ENCODE results near the gene TMPRSS11A. TPM values are rescaled to one million over a fixed set of nuclear protein-coding genes. Genes with fewer than 3 reads are reported as not detected.

TMPRSS11A gene, protein sequence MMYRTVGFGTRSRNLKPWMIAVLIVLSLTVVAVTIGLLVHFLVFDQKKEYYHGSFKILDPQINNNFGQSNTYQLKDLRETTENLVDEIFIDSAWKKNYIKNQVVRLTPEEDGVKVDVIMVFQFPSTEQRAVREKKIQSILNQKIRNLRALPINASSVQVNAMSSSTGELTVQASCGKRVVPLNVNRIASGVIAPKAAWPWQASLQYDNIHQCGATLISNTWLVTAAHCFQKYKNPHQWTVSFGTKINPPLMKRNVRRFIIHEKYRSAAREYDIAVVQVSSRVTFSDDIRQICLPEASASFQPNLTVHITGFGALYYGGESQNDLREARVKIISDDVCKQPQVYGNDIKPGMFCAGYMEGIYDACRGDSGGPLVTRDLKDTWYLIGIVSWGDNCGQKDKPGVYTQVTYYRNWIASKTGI
- total RNA-seq (2014; rRNA removed; shearing (Covaris generic)): not detected in 2 replicates

DNA sequence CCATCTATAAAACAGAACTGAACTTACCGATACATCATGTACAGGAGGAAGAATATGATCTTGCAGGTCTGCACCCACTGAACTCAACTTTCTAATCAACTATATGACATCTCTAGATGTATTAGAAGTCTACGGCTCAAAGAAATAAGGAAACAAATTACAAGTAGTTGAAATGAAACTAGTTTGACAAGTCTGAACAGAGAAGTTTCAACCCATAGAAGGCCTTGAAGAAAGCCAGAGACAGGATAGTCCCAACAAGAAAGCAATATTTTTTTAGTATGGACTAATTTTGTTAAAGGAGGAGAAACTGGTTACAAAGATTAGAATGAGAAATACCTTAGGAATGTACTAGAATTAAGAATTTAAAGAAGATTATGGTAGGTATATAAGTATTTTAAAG is at the start of gene TMPRSS11A:
TMPRSS11A (minus strand) TSS at position 138 of the 400 bp plus-strand sequence; CDS start at position 38, 100 bp downstream.
- no peak for DNase-seq (ENCODE audit: low spot score)

DNA sequence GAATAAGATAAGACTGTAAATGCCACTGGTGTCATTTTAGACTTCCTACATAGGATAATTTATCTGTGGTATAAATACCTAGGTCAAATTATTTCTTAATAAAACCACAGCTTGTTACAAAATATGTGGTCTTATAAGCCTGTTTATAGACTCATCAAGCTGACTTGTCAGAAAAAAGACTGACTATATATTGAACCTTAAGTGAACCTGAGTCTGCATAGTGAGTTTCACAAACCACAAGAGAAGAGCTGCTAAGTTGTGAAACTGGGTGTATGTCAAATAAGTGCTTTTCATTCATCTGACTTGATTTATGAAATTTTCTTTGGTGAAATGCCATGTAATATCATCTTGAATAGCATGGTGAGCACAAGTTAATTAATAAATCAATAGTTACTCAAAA is 48.4 kb upstream of the TMPRSS11A start:
- no peak for DNase-seq (ENCODE audit: low spot score)

DNA sequence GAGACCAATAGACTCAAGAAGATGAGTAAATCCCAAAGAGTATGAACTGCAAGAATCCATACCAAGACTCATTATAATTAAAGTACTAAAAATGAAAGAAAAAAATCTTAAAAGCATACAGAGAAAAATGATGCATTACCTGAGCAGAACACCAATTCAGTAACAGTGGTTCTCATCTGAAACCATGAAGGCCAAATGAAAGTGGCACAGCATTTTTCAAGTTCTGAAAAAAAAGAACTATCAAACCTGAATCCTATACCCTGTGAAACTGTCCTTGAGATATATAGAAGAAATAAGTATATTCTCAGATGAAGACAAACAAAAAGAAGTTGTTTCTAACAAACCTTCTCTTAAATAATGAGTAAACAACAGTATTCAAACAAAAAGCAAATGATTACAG is 39.6 kb upstream of the TMPRSS11A start:
- DNase-seq (ENCODE audit: low spot score): no peak

DNA sequence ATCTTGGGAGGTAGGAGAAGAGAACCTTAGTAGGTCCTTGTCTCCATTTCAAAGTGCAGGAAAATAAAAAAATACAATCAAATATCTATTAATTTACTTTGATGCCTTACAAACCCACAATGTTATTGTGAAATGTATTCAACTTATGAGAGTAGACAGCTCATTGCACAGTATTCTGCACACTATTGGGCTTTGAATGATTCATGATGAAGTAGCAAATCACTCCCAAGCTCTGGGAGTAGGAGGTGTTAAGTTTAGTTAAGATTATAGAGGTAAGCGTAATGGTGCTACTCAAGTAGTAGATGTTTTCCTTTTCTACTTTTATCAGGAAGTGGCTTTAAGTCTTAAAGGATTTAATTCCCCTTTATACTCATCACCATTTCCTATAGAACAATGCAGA is 32.8 kb upstream of the TMPRSS11A start:
- DNase-seq (ENCODE audit: low spot score): no peak

DNA sequence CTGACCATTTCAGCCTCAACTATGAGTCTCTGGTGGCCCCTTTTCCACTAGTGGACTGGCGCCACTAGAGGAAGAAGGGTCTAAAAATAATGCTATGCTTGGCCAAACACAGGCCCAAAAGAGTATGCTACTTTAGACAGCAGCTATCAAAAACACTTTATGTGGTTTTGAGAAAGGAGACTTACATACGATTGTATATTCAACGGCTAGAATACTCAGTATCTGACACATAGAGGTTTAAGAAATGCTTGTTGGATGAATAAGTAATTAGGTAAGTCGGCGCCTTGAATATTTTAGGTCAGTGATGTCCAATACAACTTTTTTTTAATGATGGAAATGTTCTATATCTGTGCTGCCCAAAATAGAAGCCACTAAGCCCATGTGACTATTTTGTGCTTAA is 25.7 kb upstream of the TMPRSS11A start:
- DNase-seq (ENCODE audit: low spot score): no peak

DNA sequence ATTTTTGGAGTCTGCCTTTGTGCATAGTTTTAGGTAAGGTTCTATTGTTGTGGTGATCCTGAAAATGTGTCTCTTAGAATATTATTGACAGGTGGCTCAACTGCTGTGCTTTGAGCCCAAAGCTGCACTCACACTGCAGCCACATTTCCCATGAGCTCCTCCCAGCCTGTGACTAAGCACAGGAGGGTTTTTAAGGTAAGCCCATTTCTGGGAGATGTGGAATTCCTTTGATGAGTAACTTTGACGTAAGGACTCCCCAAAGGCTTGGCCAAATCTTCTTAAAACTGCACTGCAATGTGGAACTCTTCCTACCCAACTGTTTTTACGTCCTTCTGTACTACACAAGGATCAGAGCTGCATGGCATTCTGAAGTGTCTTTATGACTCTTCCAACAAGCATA is 20.0 kb upstream of the TMPRSS11A start:
- DNase-seq (ENCODE audit: low spot score): peak; percentile 2

DNA sequence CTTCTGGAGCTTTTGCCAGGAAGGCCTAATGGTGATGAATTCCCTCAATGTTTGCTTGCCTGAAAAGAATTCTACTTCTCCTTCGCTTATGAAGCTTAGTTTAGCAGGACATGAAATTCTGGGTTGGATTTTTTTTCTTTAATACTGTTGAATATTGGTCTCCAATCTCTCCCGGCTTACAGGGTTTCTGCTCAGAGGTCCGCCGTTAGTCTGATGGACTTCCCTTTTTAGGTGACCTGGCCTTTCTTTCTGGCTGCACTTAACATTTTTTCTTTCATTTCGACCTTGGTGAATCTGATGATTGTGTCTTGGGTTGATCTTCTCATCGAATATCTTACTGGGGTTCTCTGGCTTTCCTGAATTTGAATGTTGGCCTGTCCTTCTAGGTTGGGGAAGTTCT is 17.2 kb upstream of the TMPRSS11A start:
- DNase-seq (ENCODE audit: low spot score): no peak

DNA sequence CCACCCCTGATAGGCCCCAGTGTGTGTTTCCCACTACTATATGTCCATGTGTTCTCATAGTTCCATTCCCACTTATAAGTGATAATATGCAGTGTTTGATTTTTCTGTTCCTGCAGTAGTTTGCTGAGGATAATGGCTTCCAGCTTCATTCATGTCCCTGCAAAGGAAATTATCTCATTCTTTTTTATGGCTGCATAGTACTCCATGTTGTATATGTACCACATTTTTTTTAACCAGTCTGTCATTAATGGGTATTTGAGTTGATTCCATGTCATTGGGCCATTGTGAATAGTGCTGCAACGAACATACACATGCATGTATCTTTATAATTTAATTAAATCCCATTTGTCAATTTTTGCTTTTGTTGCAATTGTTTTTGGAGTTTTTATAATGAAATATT is 10.3 kb upstream of the TMPRSS11A start:
- no peak for DNase-seq (ENCODE audit: low spot score)

DNA sequence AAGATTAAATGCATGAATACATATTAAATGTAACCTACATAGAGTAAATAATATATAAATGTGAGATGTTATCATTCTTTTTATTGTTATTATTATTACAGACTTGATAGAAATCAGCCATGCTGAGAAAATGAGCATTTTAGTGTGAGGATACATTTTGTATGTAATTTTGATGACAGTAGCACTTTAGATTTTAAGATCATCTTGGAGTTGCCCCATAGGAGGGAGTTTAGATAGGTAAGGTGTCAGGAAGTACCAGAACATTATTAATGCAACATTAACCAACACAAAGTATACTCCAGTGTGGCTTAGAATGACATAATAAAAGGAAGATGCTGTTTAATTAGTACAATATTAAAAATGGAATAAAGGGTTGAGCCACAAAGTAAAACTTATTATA is 8.4 kb downstream of the TMPRSS11A start:
- DNase-seq (ENCODE audit: low spot score): no peak

DNA sequence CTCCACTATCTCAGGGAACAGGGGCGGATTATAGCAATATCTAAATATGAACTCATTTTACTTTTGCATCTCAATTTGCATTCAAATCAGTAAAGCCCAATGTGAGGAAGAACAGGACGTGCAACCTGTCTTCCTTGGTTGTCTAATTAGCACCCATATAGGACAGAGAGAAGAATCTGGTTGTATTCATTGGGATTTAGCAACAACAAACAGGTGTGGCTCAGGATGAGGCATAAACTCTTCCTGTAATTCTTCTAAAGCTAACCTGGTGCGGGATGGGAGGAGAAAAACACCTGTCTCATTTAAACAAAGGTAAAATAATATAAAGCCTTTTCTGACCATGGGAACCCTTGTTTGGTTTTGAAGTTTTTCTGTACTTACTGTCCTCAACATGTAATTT is 22.2 kb downstream of the TMPRSS11A start:
- no peak for DNase-seq (ENCODE audit: low spot score)

DNA sequence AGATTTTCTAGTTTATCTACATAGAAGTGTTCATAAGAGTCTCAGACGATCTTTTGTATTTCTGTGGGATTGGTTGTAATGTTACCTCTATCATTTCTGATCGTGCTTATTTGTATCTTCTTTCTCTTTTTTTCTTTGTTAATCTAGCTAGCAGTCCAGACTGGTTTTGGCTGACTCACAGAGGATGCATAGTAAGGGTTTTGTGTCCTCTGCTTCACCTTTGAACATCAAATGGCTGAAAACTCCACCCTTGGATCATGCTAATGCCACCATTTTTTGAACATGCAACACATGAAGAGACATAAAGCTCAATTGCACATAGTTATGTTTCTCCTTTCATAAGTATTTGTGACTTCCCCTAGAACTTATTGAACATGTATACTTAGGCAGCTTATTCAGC is 22.8 kb downstream of the TMPRSS11A start:
- no peak for DNase-seq (ENCODE audit: low spot score)

DNA sequence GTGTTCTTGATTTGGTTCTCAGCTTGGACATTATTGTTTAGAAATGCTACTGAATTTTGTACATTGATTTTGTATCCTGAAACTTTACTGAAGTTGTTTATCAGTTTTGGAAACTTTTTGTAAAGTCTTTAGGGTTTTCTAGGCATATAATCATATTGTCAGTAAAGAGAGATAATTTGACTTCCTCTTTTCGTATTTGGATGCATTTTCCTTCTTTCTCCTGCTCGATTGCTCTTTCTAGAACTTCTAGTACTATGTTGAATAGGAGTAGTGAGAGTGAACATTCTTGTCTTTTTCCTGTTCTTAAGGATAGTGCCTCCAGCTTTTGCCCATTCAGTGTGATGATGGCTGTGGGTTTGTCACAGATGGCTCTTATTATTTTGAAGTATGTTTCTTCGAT is 24.1 kb downstream of the TMPRSS11A start:
- DNase-seq (ENCODE audit: low spot score): no peak

DNA sequence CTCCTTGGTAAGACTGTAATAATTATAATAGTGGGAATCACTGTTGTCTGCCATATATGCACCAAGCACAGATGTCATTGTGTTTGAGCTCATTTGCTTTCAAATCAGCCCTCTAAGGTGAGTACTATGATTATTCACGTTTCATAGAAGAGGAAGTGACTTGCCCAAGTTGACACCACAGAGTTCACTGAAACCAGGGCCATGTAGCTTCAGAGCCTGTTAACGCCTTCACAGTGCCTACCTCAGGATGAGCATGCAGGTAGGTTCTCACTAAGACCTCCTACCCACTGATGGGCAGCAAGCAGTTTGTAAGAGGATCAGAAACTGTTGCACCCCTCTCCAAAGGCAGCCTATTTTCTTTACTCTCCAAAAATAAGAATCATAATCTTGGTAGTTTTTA is 27.4 kb downstream of the TMPRSS11A start:
- no peak for DNase-seq (ENCODE audit: low spot score)

DNA sequence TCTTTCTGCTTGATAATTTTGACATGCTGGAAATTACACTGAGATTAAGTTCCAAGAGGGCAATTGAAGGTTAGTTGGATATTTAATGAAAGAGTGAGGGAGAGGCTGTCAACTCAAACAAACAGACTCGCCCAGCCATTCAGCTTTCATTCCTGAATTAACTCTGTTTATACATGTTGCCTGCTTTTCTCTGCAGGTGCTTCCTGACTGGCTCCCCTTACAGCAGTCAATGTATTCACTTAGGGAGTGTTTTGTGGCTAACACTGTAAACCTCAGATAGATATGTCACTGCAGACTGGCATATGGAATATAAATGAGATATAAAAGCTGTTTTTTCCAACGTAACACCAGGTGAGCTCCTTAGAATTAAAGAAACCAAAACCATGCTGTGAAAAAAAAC is 28.7 kb downstream of the TMPRSS11A start:
- no peak for DNase-seq (ENCODE audit: low spot score)

DNA sequence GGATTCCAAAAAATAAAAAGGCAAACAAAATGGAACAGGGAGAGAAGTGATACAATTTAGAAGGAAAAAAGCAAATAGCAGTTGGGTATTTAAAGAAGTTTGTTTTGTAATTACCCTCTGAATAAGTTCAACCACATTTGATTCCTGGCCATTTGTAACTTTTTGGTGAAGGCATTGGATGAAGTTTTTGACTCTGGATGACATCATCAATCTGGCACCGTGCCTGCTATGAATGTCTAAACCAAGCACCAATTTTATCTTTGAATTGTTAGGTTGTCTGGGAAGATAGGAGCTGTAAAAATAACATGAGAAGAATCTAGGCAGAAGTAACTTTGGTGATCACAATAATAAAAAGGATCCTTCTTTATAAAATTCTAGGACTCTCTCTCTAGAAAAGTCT is 29.5 kb downstream of the TMPRSS11A start:
- peak; percentile 3 for DNase-seq (ENCODE audit: low spot score)

DNA sequence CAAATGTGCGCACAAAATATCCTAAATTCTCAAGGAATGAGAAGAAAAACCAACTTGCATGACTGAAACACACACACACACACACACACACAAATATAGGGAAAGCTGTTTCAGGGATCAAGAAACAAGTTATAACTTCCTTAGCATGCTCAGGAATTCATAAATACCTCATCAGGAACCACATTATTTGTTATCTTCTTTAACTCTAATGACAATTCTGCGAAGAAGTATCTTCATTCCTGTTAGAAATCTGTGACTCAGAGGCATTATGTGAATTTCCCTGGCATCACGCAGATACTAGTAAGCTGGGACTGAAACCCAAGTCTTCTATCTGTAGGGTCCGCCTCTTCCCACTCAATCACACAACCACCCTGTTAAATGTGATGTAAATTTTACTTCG is 30.3 kb downstream of the TMPRSS11A start:
- DNase-seq (ENCODE audit: low spot score): no peak

DNA sequence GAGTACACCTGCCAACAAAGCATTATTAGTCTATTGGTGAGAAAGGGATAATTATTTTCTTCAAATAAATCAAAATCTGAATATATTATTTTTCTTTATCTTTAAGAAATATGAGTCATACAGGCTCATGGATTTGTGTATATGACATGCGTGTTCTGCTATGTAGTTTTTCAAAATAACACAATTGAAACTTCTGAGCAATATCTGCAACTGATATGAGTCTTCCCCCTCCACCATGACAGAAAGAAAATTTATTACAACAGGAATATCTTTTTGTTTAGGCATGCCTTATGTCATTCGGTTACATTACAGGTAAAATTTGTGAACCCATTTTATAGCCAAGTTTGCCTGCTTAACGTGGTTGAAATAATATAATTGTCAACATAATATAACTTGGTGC is 32.0 kb downstream of the TMPRSS11A start:
- no peak for DNase-seq (ENCODE audit: low spot score)

DNA sequence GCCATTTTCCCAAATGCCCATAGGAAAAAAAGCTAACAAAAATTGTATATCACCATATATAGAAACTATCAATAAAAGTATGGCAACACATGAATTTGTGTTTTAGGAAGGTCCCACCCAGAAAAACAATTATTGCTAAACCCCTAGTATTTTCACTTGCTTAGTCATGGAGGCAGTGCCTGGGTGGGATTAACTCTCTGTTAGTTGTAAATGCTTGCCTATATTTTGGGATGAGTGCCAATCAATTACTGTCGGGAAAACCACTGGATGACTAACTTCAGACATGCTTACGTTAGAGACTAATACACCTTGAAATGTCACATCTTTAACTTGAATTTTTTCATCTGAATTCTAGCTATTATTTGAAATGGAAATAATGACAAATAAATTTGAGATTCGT is 33.9 kb downstream of the TMPRSS11A start:
- DNase-seq (ENCODE audit: low spot score): peak; percentile 19

DNA sequence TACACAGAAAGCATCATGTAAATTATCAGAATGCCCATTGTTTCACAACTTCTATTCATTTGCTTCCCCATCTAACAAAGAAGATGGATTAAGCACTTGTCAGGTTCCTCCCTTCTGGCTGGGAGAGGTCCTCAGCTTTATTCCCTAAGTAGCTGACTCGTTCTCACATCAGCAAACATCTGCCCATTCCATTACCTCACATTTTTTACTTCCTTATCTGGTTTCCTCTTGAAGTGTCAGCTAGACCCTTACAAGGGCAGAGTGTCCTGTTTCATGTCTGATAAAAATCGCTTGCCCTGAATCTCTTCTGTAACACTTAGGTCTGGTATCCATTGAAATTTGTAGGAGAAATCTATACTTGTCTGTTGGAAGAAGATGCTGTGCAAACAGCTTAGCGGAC is 34.7 kb downstream of the TMPRSS11A start:
- DNase-seq (ENCODE audit: low spot score): no peak

DNA sequence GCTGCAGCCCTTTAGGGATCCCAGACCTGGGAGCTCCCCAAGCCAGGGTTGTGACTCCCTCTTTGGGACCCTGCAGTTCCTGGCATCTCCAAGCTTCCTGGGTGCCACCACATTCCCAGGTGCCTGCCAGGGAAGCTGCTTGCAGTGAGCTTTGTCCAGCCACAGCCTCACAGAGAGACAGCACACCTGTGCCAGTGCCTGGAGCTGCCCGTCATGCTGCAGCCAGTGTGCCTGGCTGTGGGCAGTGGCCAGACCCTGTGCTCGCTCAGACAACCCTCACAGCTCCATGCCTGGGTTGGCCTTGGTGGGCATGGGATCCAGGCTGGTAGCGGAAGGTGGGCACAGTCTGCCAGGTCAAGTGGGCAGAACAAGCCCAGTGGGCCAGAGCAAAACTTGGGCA is 36.0 kb downstream of the TMPRSS11A start:
- DNase-seq (ENCODE audit: low spot score): no peak

DNA sequence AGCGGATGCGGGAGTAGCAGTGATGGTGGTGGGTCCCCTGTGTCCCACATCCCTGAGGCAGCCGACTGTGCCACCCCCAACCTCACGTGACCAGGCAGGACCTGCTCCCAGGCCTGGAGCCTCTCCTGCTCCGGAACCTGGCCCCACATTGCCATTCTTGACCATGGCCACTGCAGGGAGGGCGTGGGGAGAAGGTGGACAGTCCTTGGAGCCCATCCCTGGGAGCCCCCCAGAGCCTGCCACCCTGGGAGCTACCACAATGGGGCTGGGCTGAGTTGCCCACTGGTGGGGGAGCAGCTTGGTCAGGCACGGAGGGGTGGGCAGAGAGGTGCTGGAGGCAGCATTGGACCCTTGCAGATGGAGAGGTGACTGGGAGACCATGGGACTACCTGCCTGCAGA is 36.8 kb downstream of the TMPRSS11A start:
- no peak for DNase-seq (ENCODE audit: low spot score)

DNA sequence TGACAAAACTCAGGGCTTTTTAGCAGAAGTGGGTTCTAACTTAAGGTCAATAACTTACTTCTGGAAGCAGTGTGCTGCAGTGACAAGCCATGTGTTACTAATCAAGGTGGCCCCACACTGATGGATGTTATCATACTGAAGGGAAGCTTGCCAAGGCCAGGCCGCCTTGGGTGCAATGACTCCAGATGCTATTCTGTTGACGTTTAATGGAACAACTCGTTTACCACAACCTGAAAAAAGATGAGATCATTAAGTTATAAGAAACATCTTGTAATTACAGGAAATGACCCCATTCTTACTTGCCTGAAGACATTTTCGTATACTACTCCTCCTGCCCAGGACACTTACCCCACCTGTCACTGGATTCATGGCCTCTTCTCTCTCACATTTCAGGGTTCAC is 40.6 kb downstream of the TMPRSS11A start:
- DNase-seq (ENCODE audit: low spot score): no peak

DNA sequence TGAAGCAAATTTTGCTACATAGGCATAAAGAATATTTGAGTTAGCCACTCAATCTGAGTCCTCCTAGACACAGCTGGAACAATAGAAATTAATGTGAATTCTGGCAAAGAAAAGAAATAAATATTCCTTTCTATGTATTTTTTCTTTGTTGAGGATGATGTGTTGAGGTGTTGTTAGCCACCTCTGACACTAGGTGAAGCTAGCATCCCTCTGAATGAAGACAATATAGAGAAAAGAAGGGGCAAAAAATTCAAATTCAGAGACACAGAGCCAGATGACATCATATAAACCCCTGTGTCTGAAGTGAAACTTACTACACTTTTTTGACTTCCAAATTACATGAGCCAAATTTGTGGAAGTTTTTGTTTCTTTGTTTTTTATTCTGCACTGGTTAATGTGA is 44.9 kb downstream of the TMPRSS11A start:
- DNase-seq (ENCODE audit: low spot score): no peak

DNA sequence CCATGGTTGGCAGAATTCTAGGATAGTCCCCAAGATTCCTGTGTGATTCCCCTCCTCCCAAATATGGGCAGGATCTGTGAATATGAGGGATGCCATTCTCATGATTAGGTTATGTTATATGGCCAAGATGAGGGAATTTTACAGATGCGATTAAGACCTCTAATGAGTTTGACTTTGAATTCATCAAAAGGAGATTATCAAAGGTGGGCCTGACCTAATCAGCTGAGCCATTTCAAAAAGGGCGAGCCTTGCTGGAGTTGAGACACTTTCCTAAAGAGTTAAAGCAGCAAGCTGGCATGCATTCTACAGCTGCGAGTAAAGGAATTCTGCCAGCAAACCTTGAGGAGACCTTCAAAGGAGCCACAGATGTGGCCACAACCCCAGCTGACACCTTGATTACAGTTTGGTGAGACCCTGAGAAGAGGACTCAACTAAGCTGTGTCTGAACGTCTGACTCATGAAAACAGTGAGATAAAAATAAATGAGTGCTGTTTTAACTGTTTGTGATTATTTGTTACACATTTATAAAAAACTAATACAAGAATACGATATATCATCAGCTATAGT is 47.8 kb downstream of the TMPRSS11A start:
- DNase-seq (ENCODE audit: low spot score): no peak
